Cerebellar cortex (tissue), 1 donor: Measurements from ENCODE around the gene FAM174B.

Source experiments
- DNase-seq: peaks from one replicate; pipeline ENCODE4 v3.0.0-alpha.2; 2015; ENCODE audit warnings: low spot score

FAM174B gene

GRCh38 chr15:92655178-92655995 lies at the start of gene FAM174B:
Gene FAM174B, minus strand, starts transcription at chr15:92655775.
- DNase-seq, result peak; percentile 16

- no peak for DNase-seq
Measured at GRCh38 chr15:92696096-92696495, 40.5 kb upstream of the FAM174B start.

GRCh38 chr15:92693691-92694331 lies 38.2 kb upstream of the FAM174B start:
- DNase-seq, result peak; percentile 47

- DNase-seq, result no peak
Measured at GRCh38 chr15:92690395-92690794, 34.8 kb upstream of the FAM174B start.

- no peak for DNase-seq
Measured at GRCh38 chr15:92687746-92688145, 32.2 kb upstream of the FAM174B start.

- DNase-seq, result no peak
Measured at GRCh38 chr15:92687195-92687602, 31.6 kb upstream of the FAM174B start.

- DNase-seq, result peak; percentile 11
Measured at GRCh38 chr15:92683511-92683834, 27.9 kb upstream of the FAM174B start.

GRCh38 chr15:92682741-92683510 lies 27.4 kb upstream of the FAM174B start:
- no peak for DNase-seq

- DNase-seq, result no peak
Measured at GRCh38 chr15:92681141-92681631, 25.6 kb upstream of the FAM174B start.

- DNase-seq, result no peak
Measured at GRCh38 chr15:92677999-92678398, 22.4 kb upstream of the FAM174B start.

- no peak for DNase-seq
Measured at GRCh38 chr15:92676561-92676960, 21.0 kb upstream of the FAM174B start.

- DNase-seq, result no peak
Measured at GRCh38 chr15:92675485-92675884, 19.9 kb upstream of the FAM174B start.

GRCh38 chr15:92674347-92674746 lies 18.8 kb upstream of the FAM174B start:
- no peak for DNase-seq

GRCh38 chr15:92672102-92672501 lies 16.5 kb upstream of the FAM174B start:
- no peak for DNase-seq

- DNase-seq, result no peak
Measured at GRCh38 chr15:92671406-92671805, 15.8 kb upstream of the FAM174B start.

GRCh38 chr15:92670621-92671020 lies 15.0 kb upstream of the FAM174B start:
- peak; percentile 14 for DNase-seq

GRCh38 chr15:92669432-92669831 lies 13.9 kb upstream of the FAM174B start:
- DNase-seq, result no peak

GRCh38 chr15:92668620-92669019 lies 13.0 kb upstream of the FAM174B start:
- no peak for DNase-seq

GRCh38 chr15:92667970-92668485 lies 12.5 kb upstream of the FAM174B start:
- DNase-seq, result no peak

GRCh38 chr15:92667287-92667904 lies 11.8 kb upstream of the FAM174B start:
- no peak for DNase-seq

GRCh38 chr15:92666780-92667179 lies 11.2 kb upstream of the FAM174B start:
- DNase-seq, result no peak

- DNase-seq, result no peak
Measured at GRCh38 chr15:92665100-92665555, 9.6 kb upstream of the FAM174B start.
